HEK293T (cell line): ENCODE data around the gene EYS.

ENCODE experiments used
- BHLHE40 ChIP-seq: fragments of 450-650 bp; IDR thresholded peaks from 2 replicates; pipeline ENCODE4 v1.6.1; 2016; ENCODE audit warnings: mild to moderate bottlenecking, moderate library complexity, borderline replicate concordance
- CTBP1 ChIP-seq: fragments of 450-650 bp; IDR thresholded peaks from 2 replicates; pipeline ENCODE4 v1.6.1; 2016; ENCODE audit warnings: borderline replicate concordance
- ELF4 ChIP-seq: fragments of 450-650 bp; IDR thresholded peaks from 2 replicates; pipeline ENCODE4 v1.6.1; 2017; ENCODE audit warnings: antibody characterized with exemption
- FOXA1 ChIP-seq: fragments of 450-650 bp; IDR thresholded peaks from 2 replicates; pipeline ENCODE4 v1.6.1; 2016; ENCODE audit warnings: mild to moderate bottlenecking
- FOXK2 ChIP-seq: fragments of 450-650 bp; IDR thresholded peaks from 2 replicates; pipeline ENCODE4 v1.6.1; 2016; ENCODE audit warnings: mild to moderate bottlenecking
- FOXM1 ChIP-seq: fragments of 450-650 bp; IDR thresholded peaks from 2 replicates; pipeline ENCODE4 v1.6.1; 2017; ENCODE audit warnings: mild to moderate bottlenecking, borderline replicate concordance
- L3MBTL2 ChIP-seq: fragments of 450-650 bp; conservative IDR thresholded peaks from 2 replicates; pipeline ENCODE4 v1.6.1; 2016; ENCODE audit warnings: mild to moderate bottlenecking
- LEF1 ChIP-seq: fragments of 450-650 bp; IDR thresholded peaks from 2 replicates; pipeline ENCODE4 v1.6.1; 2017; ENCODE audit warnings: mild to moderate bottlenecking, borderline replicate concordance
- NFRKB ChIP-seq: fragments of 450-650 bp; IDR thresholded peaks from 2 replicates; pipeline ENCODE4 v1.6.1; 2016; ENCODE audit warnings: mild to moderate bottlenecking, moderate library complexity
- PKNOX1 ChIP-seq: fragments of 450-650 bp; IDR thresholded peaks from 2 replicates; pipeline ENCODE4 v1.6.1; 2016
- SP1 ChIP-seq: fragments of 450-650 bp; IDR thresholded peaks from 2 replicates; pipeline ENCODE4 v1.6.1; 2017
- SUZ12 ChIP-seq: fragments of 450-650 bp; IDR thresholded peaks from 2 replicates; pipeline ENCODE4 v1.6.1; 2016; ENCODE audit warnings: mild to moderate bottlenecking
- TARDBP ChIP-seq: fragments of 450-650 bp; IDR thresholded peaks from 2 replicates; pipeline ENCODE4 v1.6.1; 2016
- ZNF384 ChIP-seq: fragments of 450-650 bp; IDR thresholded peaks from 2 replicates; pipeline ENCODE4 v1.6.1; 2016

GRCh38 chr6:64186592-64186991 lies 1520.4 kb downstream of the EYS start:
- TF ChIP-seq FOXM1 (no peak), ZNF384 (no peak), SP1 (no peak), BHLHE40 (no peak), CTBP1 (no peak), SUZ12 (no peak), FOXA1 (no peak), FOXK2 (no peak), L3MBTL2 (no peak), PKNOX1 (no peak), LEF1 (no peak), NFRKB (no peak), TARDBP (no peak), ELF4 (no peak)
